Tibial nerve (tissue), 4 donors: ENCODE measurements around the gene TMEM248.

Experiments
- CTCF ChIP-seq, 5 experiments: fragments of 200-600 bp in 3 of 5; fragments of 450-650 bp in 2 of 5; sonication (generic) in 3 of 5; IDR thresholded peaks; one replicate each; pipeline ENCODE4 v1.5.1; 2016 to 2019; ENCODE audit warnings: antibody characterized with exemption in 5 of 5, mild to moderate bottlenecking in 3 of 5, moderate library complexity in 2 of 5
- EP300 ChIP-seq, 2 donors: sonication (generic); formaldehyde crosslinking; IDR thresholded peaks; one replicate each; pipeline ENCODE4 v1.6.1; 2017; ENCODE audit warnings: antibody characterized with exemption in 2 of 2, mild to moderate bottlenecking in 1 of 2

- TF ChIP-seq CTCF (IDR thresholded peaks at IDR 0.05) (no peak), EP300 (IDR thresholded peaks at IDR 0.05) (no peak)
These were observed 37.7 kb downstream of the TMEM248 start for GRCh38 chr7:66958538-66959350.
